Measurements from ENCODE around the gene PREP.

DNA sequence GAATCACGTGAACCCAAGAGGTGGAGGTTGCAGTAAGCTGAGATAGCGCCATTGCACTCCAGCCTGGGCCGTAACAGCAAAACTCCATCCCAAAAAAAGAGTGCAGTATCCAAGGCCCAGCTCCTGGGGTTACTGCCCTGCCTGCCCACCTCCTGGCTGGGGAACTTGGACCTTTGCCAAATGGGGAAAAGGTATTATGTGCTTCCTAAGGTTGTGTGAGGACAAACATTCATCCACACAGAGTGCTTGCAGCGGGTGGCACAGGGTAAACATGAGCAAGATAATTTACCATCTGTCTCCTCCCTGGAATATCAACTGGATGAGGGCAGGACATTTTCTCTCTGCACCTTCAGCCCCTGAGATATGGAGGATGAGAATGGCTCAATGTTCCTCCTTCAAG lies 128.2 kb downstream of the PREP start:
- TF ChIP-seq, protein P1, sequence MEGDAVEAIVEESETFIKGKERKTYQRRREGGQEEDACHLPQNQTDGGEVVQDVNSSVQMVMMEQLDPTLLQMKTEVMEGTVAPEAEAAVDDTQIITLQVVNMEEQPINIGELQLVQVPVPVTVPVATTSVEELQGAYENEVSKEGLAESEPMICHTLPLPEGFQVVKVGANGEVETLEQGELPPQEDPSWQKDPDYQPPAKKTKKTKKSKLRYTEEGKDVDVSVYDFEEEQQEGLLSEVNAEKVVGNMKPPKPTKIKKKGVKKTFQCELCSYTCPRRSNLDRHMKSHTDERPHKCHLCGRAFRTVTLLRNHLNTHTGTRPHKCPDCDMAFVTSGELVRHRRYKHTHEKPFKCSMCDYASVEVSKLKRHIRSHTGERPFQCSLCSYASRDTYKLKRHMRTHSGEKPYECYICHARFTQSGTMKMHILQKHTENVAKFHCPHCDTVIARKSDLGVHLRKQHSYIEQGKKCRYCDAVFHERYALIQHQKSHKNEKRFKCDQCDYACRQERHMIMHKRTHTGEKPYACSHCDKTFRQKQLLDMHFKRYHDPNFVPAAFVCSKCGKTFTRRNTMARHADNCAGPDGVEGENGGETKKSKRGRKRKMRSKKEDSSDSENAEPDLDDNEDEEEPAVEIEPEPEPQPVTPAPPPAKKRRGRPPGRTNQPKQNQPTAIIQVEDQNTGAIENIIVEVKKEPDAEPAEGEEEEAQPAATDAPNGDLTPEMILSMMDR (IDR thresholded peaks at IDR 0.05 in 4 of 5, conservative IDR thresholded peaks at IDR 0.05 in 1 of 5): no peak
- TF ChIP-seq POLR2A (IDR thresholded peaks at IDR 0.05): no peak
